GM18868 (cell line): ENCODE measurements around the gene STON2.
"Not testable (repeated sequence)": the region's sequence is repeated elsewhere in the genome, so short reads cannot be mapped to it uniquely, and the experiment has no call there.

ENCODE experiments used
- ATAC-seq: cut with Tn5 transposase; IDR thresholded peaks from one replicate; pipeline ENCODE4 v1.9.1; 2021; ENCODE audit warnings: mild to moderate bottlenecking, moderate library complexity; ENCODE audit not compliant: unreplicated experiment

STON2 gene, protein sequence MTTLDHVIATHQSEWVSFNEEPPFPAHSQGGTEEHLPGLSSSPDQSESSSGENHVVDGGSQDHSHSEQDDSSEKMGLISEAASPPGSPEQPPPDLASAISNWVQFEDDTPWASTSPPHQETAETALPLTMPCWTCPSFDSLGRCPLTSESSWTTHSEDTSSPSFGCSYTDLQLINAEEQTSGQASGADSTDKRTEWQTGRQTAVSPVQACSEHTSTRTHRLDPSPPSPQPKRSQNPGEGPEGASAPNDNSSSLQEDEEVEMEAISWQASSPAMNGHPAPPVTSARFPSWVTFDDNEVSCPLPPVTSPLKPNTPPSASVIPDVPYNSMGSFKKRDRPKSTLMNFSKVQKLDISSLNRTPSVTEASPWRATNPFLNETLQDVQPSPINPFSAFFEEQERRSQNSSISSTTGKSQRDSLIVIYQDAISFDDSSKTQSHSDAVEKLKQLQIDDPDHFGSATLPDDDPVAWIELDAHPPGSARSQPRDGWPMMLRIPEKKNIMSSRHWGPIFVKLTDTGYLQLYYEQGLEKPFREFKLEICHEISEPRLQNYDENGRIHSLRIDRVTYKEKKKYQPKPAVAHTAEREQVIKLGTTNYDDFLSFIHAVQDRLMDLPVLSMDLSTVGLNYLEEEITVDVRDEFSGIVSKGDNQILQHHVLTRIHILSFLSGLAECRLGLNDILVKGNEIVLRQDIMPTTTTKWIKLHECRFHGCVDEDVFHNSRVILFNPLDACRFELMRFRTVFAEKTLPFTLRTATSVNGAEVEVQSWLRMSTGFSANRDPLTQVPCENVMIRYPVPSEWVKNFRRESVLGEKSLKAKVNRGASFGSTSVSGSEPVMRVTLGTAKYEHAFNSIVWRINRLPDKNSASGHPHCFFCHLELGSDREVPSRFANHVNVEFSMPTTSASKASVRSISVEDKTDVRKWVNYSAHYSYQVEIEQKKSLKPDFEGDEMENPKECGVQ

DNA sequence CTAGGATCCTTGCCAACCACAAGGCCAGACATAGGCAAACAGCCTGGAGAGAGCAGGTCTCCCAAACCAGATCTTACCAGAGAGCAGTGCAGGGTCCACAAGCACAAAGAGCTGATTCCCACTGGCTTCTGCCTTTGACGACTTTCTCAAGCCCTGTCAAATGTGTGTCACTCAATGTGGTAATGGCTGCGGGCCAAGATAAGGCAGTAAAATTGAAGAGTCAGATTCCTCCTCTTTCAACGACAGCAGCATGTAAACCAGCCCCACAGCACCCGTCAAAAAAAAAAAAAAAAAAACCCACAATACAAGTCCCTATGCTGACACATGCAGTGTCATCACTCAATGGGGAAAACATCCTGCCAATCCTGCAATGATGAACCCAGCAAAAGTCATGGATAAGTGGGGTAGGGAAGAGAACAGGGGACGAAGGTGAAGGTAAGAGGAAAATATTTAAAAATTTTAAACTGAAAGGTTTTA, at the start of gene STON2:
STON2 (minus strand) TSS at position 123 of the 477 bp plus-strand sequence. CDS start 1,942 bp downstream, outside the sequence.
- ATAC-seq: no peak

DNA sequence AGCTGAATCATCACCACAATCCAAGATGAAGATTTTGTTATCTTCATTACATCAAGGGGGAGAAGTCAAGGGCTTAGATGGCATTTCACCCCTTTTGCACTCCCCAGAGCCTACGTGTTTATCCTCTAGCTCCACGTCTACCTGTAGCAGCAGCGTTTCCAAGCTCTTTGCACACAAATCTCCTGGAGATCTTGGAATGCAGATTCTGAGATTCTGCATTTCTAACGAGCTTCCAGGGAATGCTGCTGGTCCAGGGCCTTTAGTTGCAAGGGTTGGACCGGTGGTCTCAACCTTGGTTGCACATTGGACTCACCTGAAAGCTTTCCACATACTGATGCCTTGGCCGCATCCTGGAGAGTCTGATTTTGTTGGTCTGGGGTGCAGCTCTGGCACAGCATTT, 49.5 kb upstream of the STON2 start:
- no peak for ATAC-seq

DNA sequence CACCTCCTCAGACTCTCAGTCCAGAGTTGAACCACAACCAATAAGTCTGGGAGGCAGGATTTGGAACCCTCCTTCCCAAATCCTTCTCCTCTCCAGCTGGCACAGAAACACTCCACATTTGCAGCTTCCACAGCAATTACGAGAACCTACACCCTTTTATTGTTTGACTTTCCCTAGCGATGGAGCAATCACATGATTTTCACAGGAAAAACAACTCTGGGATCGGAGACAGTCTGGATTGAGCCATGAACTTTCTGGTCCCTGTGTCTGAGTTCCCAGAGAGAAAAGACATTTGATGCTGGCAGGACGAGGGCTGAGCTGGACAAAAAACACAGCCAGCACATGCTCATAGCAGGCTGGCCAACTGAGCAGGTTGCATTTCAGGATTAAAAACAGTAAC, 49.0 kb upstream of the STON2 start:
- no peak for ATAC-seq

DNA sequence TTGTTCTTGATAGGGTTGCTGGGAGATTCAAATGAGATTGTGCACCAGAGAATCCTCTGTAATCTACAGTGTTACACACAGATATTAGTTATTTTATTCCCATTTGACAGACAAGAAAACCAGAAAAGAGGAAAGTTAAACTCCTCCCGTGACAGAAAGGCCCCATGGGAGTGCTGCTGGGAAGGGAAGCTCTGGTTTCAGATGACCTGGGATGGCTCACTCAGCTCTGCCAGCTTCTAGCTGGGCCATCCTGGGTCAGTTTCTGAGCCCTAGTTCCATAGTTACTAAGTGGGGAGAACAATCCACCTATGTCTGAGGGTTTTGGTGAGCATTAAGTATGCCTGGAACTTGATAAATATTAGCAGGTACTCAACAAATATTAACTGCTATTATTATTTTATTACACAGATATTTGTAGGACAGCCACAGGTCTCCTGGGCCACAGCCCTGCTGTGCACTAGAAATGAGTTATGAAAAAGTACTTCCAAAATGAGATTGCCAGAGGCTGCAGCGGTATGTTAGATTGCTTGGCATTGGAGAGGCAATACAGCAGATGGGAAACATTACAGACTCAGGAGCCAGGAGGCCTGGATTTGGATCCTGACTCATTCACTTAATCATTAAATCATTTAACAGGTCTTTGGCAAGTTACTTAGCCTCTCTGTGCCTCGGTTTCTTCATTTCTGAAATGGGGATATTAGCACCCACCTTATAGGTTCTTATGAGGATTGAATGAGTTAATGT, 47.1 kb upstream of the STON2 start:
- ATAC-seq: no peak

DNA sequence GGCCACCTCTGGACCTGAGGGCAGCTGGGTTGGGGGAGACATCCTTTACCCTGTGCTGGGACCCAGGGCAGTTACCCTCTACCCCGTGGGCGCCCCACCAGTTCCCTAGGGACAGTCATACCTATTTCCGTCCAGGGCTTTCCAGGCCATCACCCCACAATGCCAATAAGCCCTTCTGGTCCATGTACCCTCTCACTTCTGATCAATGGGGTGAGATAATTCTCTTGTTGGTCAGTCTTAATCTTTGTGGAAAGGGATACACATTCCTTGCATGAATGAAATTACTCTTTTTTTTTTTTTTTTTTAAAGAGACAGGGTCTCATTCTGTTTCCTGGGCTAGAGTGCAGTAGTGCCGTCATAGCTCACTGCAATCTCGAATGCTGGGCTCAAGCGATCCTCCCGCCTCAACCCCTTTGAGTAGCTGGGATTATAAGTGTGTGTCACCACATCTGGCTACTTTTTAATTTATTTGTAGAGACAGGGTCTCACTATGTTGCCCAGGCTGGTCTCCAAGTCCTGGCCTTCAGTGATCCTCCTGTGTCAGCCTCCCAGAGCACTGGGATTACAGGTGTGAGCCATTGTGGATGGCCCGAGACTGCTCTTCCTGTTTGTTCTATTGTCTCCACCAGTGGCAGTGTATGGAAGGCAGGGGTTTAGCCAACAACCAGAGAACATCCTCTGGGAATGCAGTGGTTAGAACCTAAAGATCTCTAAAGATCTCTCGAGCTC, 46.3 kb upstream of the STON2 start:
- ATAC-seq: no peak

DNA sequence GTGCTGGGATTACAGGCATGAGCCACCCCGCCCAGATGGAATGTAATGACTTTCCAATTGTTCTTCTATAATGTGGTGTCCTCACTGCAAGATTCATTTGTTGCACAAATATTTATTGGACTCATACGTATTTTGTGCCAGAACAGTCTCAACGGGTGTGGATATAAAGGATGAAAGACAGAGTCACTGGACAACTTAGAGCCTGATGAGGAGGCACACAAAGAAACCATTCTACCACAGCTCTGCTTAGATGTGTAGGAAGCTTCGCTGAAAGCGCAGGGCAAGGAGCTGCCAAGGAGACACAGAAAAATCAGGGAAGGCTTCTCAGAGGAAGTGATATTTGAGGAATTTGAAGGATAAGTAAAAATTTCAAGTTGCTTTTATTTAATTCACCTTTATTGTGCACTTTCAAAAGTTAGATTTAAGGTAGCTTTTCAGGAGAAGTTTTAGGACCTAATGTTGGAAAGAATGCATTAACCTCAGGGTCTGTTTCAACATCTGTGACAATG, 41.6 kb upstream of the STON2 start:
- ATAC-seq: no peak

DNA sequence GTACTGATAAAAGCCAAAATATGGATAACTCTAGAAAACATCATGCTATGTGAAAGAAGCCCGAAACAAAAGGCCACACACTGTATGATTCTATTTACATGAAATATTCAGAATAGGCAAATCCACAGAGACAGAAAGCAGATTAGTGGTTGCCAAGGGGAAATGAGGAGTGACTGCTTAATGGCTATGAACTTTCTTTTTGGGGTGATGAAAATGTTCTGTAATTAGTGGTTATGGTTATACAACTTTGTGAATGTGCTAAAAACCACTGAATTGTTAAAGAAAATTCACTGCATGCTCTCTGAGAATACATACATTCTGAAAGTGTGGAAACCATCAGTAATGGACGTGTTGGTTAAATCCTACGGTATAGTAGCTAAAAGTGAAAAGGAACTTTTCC, 39.9 kb upstream of the STON2 start:
- no peak for ATAC-seq

DNA sequence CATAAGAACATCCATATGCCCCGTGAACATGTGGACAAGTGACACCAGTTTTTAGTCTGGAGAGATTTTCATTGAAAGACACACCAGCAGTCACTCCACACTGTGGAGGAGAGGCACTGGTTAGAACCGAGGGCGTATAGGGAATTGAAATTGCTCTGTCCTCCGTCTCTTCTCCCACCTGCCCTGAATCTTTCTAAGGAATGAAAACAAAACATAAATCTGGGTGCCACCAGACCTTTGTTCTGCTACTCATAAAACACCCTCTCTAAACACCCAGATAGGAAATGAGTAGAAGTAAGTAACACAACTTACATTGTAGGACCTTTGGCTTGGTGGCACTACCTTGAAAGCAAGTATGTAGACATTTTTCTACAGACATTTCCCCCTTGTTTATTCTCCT, 37.1 kb upstream of the STON2 start:
- no peak for ATAC-seq

DNA sequence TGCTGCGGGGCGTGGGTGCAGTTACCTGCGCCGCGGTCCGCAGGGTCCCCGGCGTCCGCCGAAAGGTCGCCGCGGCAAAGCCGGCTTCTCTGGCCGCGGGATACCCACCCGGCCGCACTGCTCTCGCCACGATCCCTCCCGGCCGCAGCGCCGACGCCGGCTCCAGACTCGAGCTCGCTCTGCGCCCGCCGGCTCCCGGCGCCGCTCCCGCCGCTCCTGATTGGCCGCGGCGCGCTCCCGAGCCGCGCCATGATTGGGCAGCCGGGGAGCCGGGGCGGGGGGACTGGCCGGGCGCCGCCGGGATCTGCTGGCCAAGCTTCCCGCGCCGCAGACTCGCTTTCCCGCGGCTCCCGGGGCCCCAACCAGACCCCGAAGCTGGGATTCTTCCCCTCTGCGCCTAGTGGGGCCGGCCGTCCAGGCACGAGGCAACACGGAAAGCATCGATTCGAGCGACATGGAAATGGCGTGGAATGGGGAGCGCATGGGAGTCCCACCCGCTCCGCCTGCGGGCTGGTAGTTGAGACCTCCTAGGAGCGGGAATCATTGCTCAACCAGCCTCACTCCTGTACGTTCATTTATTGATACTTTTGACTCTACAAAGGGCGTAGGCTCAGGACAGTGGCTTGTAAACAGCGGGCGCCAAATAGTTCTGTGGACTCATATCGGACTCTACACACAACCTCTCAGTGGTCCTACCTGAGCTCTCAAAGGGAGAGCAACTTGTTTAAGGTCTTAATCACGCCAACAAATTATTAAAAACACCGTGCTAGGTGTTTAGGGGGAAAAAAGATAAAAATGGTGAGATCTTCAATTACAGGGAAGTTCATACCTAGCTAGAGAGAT, 36.4 kb upstream of the STON2 start:
- peak; percentile 86 for ATAC-seq

DNA sequence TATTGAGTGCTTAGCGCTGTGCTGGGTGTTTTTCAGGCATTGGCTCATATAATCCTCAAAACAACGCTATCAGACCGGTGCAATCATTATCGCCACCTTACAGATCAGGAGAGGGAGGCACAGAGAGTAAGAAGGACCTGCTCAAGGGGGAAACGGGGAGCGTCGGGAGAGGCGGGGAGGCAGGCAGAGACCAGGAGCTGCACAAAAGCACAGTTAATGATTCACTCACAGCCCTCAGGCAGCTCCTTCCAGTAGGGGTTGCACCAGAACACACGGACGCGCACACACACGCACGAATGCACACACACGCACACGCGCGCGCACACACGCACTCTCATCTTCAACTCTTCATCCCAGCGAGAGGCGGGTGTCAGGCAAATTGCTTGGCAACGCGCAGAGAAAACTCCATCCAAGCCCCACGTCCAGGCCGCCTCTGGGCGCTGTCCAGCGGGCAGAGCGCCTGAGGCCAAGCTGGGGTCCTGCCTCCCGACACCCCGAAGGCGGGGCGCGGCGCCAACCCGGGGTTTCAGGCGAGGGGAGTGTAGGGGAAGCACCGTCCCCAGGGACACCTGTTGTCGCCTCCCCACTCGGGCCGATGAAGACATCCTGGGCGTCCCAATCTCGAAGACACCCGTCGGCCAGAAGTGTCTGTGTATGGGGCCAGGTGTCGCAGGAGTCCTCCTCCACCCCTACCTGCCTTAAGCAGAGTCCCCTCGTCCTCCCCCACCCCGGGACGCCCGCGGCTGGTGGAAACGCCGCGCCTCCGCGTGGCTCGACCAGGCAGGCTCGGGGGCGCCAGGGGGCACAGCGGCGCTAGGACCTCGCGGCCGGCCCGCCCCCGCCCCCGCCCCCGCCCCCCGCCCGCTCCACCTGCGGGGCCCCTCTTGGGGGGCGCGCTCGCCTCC, 35.5 kb upstream of the STON2 start:
- peak; percentile 34 for ATAC-seq

DNA sequence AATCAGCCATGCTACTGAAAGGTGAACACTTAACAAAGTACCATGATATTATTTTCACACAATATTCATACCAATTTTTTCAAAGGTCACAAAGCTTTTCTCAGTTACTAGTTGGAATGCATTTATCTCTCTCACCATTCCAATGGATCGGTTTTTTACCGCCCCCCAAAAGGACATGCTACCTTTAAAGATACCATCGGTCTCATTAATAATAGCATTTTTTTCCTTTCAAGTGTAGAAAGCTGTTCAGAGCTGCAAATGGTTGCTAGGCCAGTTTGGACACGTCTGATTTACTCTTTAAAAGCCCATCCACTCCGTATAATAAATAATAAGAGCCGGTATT, 34.9 kb upstream of the STON2 start:
- ATAC-seq: no peak

DNA sequence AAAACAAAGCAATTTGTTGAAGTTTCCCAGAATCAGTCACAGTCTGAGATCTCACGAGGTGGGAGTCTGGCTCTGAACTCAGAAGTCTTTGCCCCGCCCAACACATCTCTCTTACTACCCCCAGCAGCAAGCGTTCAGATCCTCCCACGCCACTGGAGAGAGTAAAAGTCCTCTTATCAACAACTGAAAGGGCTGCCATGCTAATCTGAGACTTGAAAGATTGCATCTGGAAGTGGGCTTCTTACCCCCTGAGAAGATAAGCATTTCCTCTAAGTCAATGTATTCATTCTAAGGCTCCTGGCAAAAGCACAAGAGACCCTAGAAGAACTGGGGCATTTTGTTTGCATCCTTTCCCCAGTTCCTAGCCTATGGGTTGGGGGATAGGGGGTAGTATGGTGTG, 34.1 kb upstream of the STON2 start:
- ATAC-seq: no peak

DNA sequence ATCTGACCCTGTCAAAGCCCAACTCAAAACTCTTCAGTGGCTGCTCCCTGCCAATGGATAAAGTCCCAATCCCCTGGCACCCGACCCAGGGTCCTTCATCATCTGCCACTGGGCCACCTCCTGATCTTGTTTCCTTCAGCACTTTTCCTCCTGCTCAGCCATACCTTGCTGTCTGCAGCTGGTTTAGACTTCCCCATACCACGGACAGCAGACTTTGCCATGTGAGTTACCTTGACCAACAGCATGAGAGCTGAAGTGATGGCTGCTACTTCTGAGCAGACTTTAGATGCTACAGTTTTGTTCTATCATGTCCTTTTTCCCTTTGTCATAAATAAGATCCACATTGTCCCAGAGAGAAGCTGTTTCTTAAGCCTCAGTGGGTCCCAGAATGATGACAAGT, 33.3 kb upstream of the STON2 start:
- ATAC-seq: no peak

DNA sequence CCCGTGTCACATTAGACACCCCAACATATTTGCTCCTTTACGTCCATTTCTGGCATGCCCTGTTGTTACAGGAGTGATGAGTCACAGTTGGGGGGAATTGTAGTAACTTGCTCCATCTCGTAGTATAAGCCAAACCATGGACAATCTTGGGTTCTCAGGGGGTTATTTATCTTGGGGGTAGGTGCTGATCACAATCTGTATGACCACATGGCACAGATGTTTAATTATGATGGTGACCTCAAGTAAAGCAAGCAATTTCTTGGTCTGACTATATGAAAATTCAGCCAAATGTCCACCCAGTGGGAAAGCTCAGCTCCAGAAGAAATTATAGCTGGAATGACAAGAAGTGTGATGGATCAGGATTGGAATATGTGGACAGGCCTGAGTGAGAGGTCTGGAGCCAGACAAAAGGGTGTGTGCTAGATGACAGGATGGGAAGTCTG, 32.1 kb upstream of the STON2 start:
- no peak for ATAC-seq

DNA sequence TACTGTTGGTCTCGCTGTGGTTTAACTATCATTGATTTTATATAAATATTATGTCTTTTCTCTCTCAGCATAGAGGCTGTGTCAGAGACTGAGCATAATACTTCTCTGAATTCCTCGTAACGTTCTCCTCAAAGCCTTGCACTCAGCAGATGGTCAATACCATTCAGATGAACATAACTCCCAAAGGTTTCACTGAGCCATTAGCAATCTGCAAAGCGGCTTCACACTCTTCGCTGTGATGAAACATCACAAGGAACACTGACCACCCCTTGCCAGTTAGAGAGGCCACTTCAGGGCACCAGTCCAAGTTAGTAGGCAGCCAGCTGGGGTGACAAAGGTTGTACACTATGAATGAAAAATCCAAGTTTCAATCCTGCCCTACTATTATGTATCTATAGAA, 30.1 kb upstream of the STON2 start:
- no peak for ATAC-seq

DNA sequence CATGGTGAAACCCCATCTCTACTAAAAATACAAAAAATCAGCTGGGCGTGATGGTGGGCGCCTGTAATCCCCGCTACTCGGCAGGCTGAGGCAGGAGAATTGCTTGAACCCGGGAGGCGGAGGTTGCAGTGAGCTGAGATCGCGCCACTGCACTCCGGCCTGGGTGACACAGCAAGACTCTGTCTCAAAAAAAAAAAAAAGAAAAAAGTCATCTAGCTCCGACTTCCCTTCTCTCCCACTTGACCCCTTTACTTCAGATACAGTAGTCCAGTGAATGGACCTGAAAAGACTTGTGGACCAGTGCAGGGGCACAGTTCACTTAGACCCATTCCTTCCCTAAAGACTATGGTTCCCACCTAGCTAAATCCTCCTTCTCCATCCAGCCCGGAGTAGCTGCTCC, 29.6 kb upstream of the STON2 start:
- not testable (repeated sequence) for ATAC-seq

DNA sequence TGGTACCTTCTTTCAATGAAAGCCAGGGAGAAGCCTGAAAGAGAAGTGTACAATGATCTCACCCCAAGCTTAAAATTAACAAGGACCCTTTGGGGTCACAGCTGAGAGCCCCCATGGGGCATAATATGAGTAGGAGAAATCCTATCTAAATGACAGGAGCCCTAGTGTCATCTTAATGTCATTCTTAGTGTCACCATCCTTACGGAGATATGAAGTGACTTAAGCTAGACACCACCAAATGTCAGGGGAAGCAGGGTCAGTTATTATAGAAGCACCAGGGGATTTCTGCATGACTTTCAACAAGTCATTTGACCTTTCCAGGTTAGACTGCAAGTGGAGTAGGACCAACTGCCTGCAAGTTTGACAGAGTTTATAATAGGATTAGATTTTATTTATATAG, 28.9 kb upstream of the STON2 start:
- no peak for ATAC-seq

DNA sequence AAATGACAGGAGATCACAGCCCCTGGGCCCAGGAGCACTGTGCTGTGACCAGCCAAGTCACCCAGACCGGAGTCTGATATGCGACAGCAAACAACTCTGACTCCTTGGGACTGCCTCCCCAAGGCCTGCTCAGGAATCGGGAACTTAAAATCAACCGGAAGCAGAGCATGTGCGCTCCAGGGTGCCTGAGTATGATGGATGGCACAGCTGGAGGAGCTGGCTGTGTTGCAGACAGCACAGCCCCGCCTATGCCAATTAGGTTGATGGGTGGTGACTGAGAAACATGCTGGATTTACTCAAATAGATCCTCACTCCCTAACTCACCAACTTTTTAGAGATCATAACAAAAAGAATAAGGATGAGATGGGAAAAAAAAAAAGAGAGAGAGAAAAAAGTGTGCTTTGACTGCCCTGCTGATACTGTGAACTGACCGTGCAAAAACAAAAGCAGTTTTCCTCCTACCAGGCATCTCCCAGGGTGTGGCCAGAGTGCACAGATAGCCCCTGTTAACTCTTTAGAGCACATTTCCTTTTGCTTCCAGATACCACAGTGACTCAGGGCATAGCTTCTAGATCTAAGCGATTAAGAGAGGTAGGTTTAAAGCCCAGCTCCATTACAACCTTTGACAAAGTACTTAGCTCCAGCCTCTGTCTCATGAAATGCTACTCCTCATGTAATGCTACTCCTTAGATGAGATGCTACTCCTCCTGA, 27.4 kb upstream of the STON2 start:
- ATAC-seq: no peak
